GM20431 (cell line): ENCODE data around the gene KRTAP9-3.
"Not testable (repeated sequence)": the region's sequence is repeated elsewhere in the genome, so short reads cannot be mapped to it uniquely, and the experiment has no call there.

Source experiments
- in situ Hi-C: fragments of 300-500 bp; cut with MseI, MboI; formaldehyde crosslinking; loops from one replicate; pipeline ENCODE4 v1.15.0; 2020; ENCODE audit warnings: low sequenced_read_pairs; ENCODE audit not compliant: unreplicated experiment

KRTAP9-3 gene

GRCh38 chr17:41249637-41250240, 17.5 kb downstream of the KRTAP9-3 start, which contains the start of gene KRTAP9-4:
Gene KRTAP9-4, plus strand, starts transcription at chr17:41249687. Its CDS starts 34 bp downstream, at chr17:41249721.
- in situ Hi-C loops = not testable (repeated sequence)

GRCh38 chr17:41251261-41251660, 19.0 kb downstream of the KRTAP9-3 start:
- in situ Hi-C loops = no loop called here

GRCh38 chr17:41254861-41255260, 22.6 kb downstream of the KRTAP9-3 start:
- in situ Hi-C loops = no loop called here

- in situ Hi-C loops = not testable (repeated sequence)
Measured at GRCh38 chr17:41255381-41256290, 23.4 kb downstream of the KRTAP9-3 start, which contains the start of gene KRTAP9-9. Gene KRTAP9-9, plus strand, starts transcription at chr17:41255384.

- in situ Hi-C loops = no loop called here
Measured at GRCh38 chr17:41256291-41256685, 24.0 kb downstream of the KRTAP9-3 start.

GRCh38 chr17:41258406-41258805, 26.2 kb downstream of the KRTAP9-3 start:
- in situ Hi-C loops = no loop called here

- in situ Hi-C loops = no loop called here
Measured at GRCh38 chr17:41263212-41263611, 31.0 kb downstream of the KRTAP9-3 start.

GRCh38 chr17:41264599-41264998, 32.4 kb downstream of the KRTAP9-3 start:
- in situ Hi-C loops = no loop called here

- in situ Hi-C loops = no loop called here
Measured at GRCh38 chr17:41265078-41265477, 32.8 kb downstream of the KRTAP9-3 start, which contains the start of gene KRTAP9-6. Gene KRTAP9-6, plus strand, starts transcription at chr17:41265378. Its CDS starts 0 bp downstream, at chr17:41265378.

GRCh38 chr17:41267711-41268110, 35.5 kb downstream of the KRTAP9-3 start:
- in situ Hi-C loops = no loop called here

GRCh38 chr17:41271323-41271722, 39.1 kb downstream of the KRTAP9-3 start:
- in situ Hi-C loops = not testable (repeated sequence)

GRCh38 chr17:41271858-41272257, 39.6 kb downstream of the KRTAP9-3 start:
- in situ Hi-C loops = no loop called here

- in situ Hi-C loops = not testable (repeated sequence)
Measured at GRCh38 chr17:41275648-41276190, 43.5 kb downstream of the KRTAP9-3 start, which contains the start of gene KRTAP9-7. Gene KRTAP9-7, plus strand, starts transcription at chr17:41275698. Its CDS starts 0 bp downstream, at chr17:41275698.

- in situ Hi-C loops = no loop called here
Measured at GRCh38 chr17:41278176-41278955, 46.1 kb downstream of the KRTAP9-3 start.
